HEK293 (cell line): ENCODE data around the gene ADM5.
A peak's percentile ranks its signal among the peaks of the same experiment; 100 is the strongest.

Source experiments
- CTCF ChIA-PET: fragments of 350-600 bp; formaldehyde crosslinking; extraction: SDS; loops from one replicate; lab custom pipeline; 2021; ENCODE audit warnings: antibody characterized with exemption; lab: Yijun Ruan, JAX
- POLR2A ChIA-PET: fragments of 300-600 bp; formaldehyde crosslinking; extraction: SDS; loops from one replicate; lab custom pipeline; 2020; ENCODE audit warnings: antibody characterized with exemption, inconsistent platforms; lab: Yijun Ruan, JAX
- H3K27ac ChIP-seq: fragments of 200-500 bp; sonication (Bioruptor generic); 2 replicates; pipeline ENCODE4 v1.5.1; 2014; ENCODE audit warnings: low read depth, low read length, control low read depth, inconsistent platforms; ENCODE audit errors: extremely low read depth
- H3K36me3 ChIP-seq, 2 experiments: fragments of 200-500 bp in 1 of 2; sonication (Bioruptor generic) in 1 of 2; 1 replicate in 1 of 2; 2 replicates in 1 of 2; pipeline ENCODE4 v1.5.1; 2014 to 2017; ENCODE audit warnings: inconsistent platforms in 2 of 2, low read length in 2 of 2; ENCODE audit not compliant: control insufficient read depth in 2 of 2, insufficient read depth in 1 of 2
- H3K4me1 ChIP-seq: fragments of 200-500 bp; sonication (Bioruptor generic); 2 replicates; pipeline ENCODE4 v1.5.1; 2014; ENCODE audit warnings: mild to moderate bottlenecking, low read length, inconsistent platforms; ENCODE audit not compliant: control insufficient read depth, insufficient read depth
- H3K4me3 ChIP-seq: 2 replicates; pipeline ENCODE4 v1.5.1; 2011; ENCODE audit warnings: low read depth, mild to moderate bottlenecking, control low read depth, low read length, moderate library complexity
- H3K9me3 ChIP-seq: fragments of 200-500 bp; sonication (Bioruptor generic); 2 replicates; pipeline ENCODE4 v1.5.1; 2014; ENCODE audit warnings: low read depth, low read length, inconsistent platforms; ENCODE audit not compliant: control insufficient read depth, insufficient read depth
- FEZF1 ChIP-seq: fragments of 450-650 bp; formaldehyde crosslinking; IDR thresholded peaks from 2 replicates; pipeline ENCODE4 v1.5.1; 2016; ENCODE audit warnings: missing biosample characterization, missing genetic modification characterization
- IKZF3 ChIP-seq: fragments of 450-650 bp; IDR thresholded peaks from 2 replicates; pipeline ENCODE4 v1.5.0; 2018; ENCODE audit warnings: missing biosample characterization, mild to moderate bottlenecking, missing genetic modification characterization, moderate library complexity
- ZEB2 ChIP-seq: fragments of 450-650 bp; formaldehyde crosslinking; IDR thresholded peaks from 2 replicates; pipeline ENCODE4 v1.5.1; 2016; ENCODE audit warnings: missing biosample characterization, missing genetic modification characterization
- ZNF121 ChIP-seq: fragments of 450-650 bp; formaldehyde crosslinking; IDR thresholded peaks from 2 replicates; pipeline ENCODE4 v1.5.1; 2016; ENCODE audit warnings: missing biosample characterization, missing genetic modification characterization
- ZNF132 ChIP-seq: fragments of 450-650 bp; formaldehyde crosslinking; IDR thresholded peaks from 2 replicates; pipeline ENCODE4 v1.5.1; 2017; ENCODE audit warnings: missing biosample characterization, missing genetic modification characterization, borderline replicate concordance
- ZNF157 ChIP-seq: fragments of 450-650 bp; formaldehyde crosslinking; IDR thresholded peaks from 2 replicates; pipeline ENCODE4 v1.5.1; 2016; ENCODE audit warnings: missing biosample characterization, missing genetic modification characterization
- ZNF184 ChIP-seq: fragments of 450-650 bp; IDR thresholded peaks from 2 replicates; pipeline ENCODE4 v1.5.1; 2018; ENCODE audit warnings: missing biosample characterization, mild to moderate bottlenecking, missing genetic modification characterization
- ZNF24 ChIP-seq: fragments of 450-650 bp; formaldehyde crosslinking; IDR thresholded peaks from 2 replicates; pipeline ENCODE4 v1.5.1; 2016; ENCODE audit warnings: missing biosample characterization, missing genetic modification characterization
- ZNF248 ChIP-seq: fragments of 450-650 bp; formaldehyde crosslinking; IDR thresholded peaks from 2 replicates; pipeline ENCODE4 v1.5.1; 2017; ENCODE audit warnings: missing biosample characterization, missing genetic modification characterization
- ZNF274 ChIP-seq, 2 experiments: fragments of 200-500 bp in 1 of 2; fragments of 450-650 bp in 1 of 2; sonication (Bioruptor generic) in 1 of 2; formaldehyde crosslinking in 1 of 2; IDR thresholded peaks; 2 replicates each; pipeline versions ENCODE4 v1.5.1 to v1.6.1; 2014 to 2016; ENCODE audit warnings: borderline replicate concordance in 1 of 2, inconsistent platforms in 1 of 2, low read length in 1 of 2, missing biosample characterization in 1 of 2, missing genetic modification characterization in 1 of 2
- ZNF324 ChIP-seq: fragments of 450-650 bp; formaldehyde crosslinking; IDR thresholded peaks from 2 replicates; pipeline ENCODE4 v1.5.1; 2016; ENCODE audit warnings: missing biosample characterization, missing genetic modification characterization
- ZNF404 ChIP-seq: fragments of 450-650 bp; formaldehyde crosslinking; IDR thresholded peaks from 2 replicates; pipeline ENCODE4 v1.5.1; 2017; ENCODE audit warnings: missing biosample characterization, missing genetic modification characterization
- ZNF514 ChIP-seq: fragments of 450-650 bp; formaldehyde crosslinking; IDR thresholded peaks from 2 replicates; pipeline ENCODE4 v1.5.1; 2016; ENCODE audit warnings: missing biosample characterization, missing genetic modification characterization
- ZNF521 ChIP-seq: fragments of 450-650 bp; formaldehyde crosslinking; IDR thresholded peaks from 2 replicates; pipeline ENCODE4 v1.5.1; 2017; ENCODE audit warnings: missing biosample characterization, mild to moderate bottlenecking, missing genetic modification characterization
- ZNF544 ChIP-seq: fragments of 450-650 bp; formaldehyde crosslinking; IDR thresholded peaks from 2 replicates; pipeline ENCODE4 v1.5.0; 2017; ENCODE audit warnings: missing biosample characterization, missing genetic modification characterization
- ZNF548 ChIP-seq: fragments of 450-650 bp; formaldehyde crosslinking; IDR thresholded peaks from 2 replicates; pipeline ENCODE4 v1.5.1; 2016; ENCODE audit warnings: missing biosample characterization, missing genetic modification characterization
- ZNF623 ChIP-seq: fragments of 450-650 bp; formaldehyde crosslinking; IDR thresholded peaks from 2 replicates; pipeline ENCODE4 v1.5.1; 2016; ENCODE audit warnings: missing biosample characterization, missing genetic modification characterization
- ZNF664 ChIP-seq: fragments of 450-650 bp; formaldehyde crosslinking; IDR thresholded peaks from 2 replicates; pipeline ENCODE4 v1.5.1; 2016; ENCODE audit warnings: missing biosample characterization, missing genetic modification characterization
- ZNF670 ChIP-seq: fragments of 450-650 bp; formaldehyde crosslinking; IDR thresholded peaks from 2 replicates; pipeline ENCODE4 v1.5.1; 2016; ENCODE audit warnings: missing biosample characterization, missing genetic modification characterization, low read depth
- ZNF701 ChIP-seq: fragments of 450-650 bp; formaldehyde crosslinking; IDR thresholded peaks from 2 replicates; pipeline ENCODE4 v1.5.1; 2016; ENCODE audit warnings: missing biosample characterization, missing genetic modification characterization
- ZNF707 ChIP-seq: fragments of 450-650 bp; formaldehyde crosslinking; IDR thresholded peaks from 2 replicates; pipeline ENCODE4 v1.5.1; 2016; ENCODE audit warnings: missing biosample characterization, missing genetic modification characterization
- ZSCAN23 ChIP-seq: fragments of 450-650 bp; formaldehyde crosslinking; IDR thresholded peaks from 2 replicates; pipeline ENCODE4 v1.5.1; 2016; ENCODE audit warnings: missing biosample characterization, missing genetic modification characterization
- TF ChIP-seq, protein P1 (sequence below): fragments of 450-650 bp; formaldehyde crosslinking; IDR thresholded peaks from 2 replicates; pipeline ENCODE4 v1.5.1; 2016; ENCODE audit warnings: missing biosample characterization, missing genetic modification characterization
- TF ChIP-seq, protein P2 (sequence below): fragments of 450-650 bp; formaldehyde crosslinking; IDR thresholded peaks from 2 replicates; pipeline ENCODE4 v1.5.1; 2016; ENCODE audit warnings: missing biosample characterization, missing genetic modification characterization, low read depth
- TF ChIP-seq, protein P3 (sequence below): fragments of 450-650 bp; formaldehyde crosslinking; IDR thresholded peaks from 2 replicates; pipeline ENCODE4 v1.5.1; 2016; ENCODE audit warnings: missing biosample characterization, missing genetic modification characterization
- TF ChIP-seq, protein P4 (sequence below): fragments of 450-650 bp; formaldehyde crosslinking; IDR thresholded peaks from 2 replicates; pipeline ENCODE4 v1.5.1; 2016; ENCODE audit warnings: missing biosample characterization, missing genetic modification characterization

Gene ADM5

DNA sequence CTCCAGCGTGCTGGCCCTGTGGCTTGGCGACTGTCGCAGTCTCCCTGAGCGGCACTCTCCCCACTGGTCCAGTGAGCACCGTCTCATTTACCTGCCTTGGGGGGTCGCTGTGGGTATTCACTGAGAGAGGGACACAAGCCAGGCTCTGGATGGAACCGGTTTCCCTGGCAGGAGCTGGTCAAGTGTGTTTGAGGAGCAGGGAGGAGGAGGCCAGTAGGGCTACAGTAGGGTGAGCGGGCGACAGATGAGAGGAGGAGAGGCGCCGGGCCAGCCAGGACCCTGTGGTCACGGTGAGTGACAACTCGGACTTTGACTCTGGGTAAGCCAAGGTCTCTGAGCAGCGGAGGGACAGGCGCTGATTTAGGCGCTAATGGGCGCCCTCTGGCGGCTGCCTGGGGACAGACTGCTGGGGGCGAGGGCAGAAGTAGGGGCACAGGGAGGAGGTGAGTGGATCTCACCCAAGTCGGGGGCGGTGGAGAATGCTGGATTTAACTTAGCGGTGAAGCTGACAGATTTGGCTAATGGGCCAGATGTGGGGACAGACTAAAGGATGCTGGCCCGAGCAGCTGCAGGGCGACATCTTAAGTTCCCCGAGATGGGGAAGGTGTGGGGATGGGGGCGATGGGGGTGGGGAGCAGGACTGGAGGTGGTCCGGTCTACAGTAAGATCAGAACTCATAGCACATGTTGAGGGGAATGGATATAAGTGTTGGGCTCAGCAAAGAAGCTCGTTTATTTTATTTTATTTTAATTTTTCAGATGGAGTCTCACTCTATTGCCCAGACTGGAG is 17.1 kb upstream of the ADM5 start (continued):
- TF ChIP-seq ZSCAN23 (no peak), ZNF670 (tag by site-specific recombination) (no peak), ZNF521 (no peak), ZEB2 (tag by site-specific recombination) (peak; percentile 54), ZNF274 (IDR thresholded peaks at IDR 0.05; ENCODE audit: low read length) (no peak), ZNF274 (tag by site-specific recombination; IDR thresholded peaks at IDR 0.05; ENCODE audit: borderline replicate concordance) (no peak), ZNF248 (tag by site-specific recombination) (no peak), ZNF324 (tag by site-specific recombination) (no peak)
- TF ChIP-seq, protein P1, sequence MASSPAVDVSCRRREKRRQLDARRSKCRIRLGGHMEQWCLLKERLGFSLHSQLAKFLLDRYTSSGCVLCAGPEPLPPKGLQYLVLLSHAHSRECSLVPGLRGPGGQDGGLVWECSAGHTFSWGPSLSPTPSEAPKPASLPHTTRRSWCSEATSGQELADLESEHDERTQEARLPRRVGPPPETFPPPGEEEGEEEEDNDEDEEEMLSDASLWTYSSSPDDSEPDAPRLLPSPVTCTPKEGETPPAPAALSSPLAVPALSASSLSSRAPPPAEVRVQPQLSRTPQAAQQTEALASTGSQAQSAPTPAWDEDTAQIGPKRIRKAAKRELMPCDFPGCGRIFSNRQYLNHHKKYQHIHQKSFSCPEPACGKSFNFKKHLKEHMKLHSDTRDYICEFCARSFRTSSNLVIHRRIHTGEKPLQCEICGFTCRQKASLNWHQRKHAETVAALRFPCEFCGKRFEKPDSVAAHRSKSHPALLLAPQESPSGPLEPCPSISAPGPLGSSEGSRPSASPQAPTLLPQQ (tag by site-specific recombination), result no peak; the same call in 1 of the 2 replicates

DNA sequence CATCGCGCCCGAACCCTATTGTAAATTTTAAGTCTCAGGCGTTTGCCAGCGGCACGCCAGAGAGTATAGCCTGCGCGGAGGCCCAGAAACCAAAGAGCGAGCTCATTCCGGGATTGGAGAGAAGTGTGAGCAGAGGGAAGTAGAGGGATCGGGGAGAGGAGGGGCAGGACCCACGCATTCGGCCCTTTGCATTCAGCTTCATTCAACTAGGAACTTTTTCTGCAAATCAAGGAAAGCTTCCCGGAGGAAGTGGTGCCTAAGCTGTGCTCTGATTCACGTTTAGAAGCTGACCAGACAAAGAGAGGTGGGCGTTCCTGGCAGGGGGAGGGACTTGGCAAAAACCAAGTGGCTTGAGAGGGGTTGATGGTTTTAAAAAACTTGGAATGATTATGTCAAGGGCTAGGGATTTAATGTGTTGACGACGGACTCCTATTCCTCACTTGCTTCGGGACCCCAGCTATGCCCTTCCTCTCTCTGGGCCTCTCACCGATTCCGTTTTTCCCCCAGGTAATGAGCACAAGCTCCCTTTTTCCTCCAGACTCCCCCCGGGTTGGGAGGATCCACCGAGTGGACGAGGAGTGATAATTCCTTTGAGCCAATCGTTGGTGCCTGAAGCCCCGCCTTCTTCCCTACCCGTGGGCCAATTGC is 13.1 kb upstream of the ADM5 start:
- ChIA-PET POLR2A (interaction anchor here (0.5 to 3.8 kb wide), 36 partner anchors 9 to 602 kb away, joined by 3 to 56 read pairs (median 5); partner anchors contain the start of genes ADM5, AKT1S1, ALDH16A1 and AP2A1), CTCF (interaction anchor here (0.6 to 4.4 kb wide), 11 partner anchors 12 to 203 kb away, joined by 3 to 27 read pairs (median 4); partner anchors contain the start of genes BCL2L12, IRF3 and PRRG2)
- Histone ChIP-seq H3K4me1 (peaks cover 23% of the 10 kb centered on the region), H3K9me3 (no peaks in the 10 kb centered on the region), H3K27ac (peak overlapping the region; percentile 94), H3K36me3 (peaks cover 13 to 14% of the 10 kb centered on the region in 2 experiments; a peak in 2 of 3 replicates), H3K4me3 (peak overlapping the region; percentile 46)
- TF ChIP-seq ZNF514 (no peak), ZNF274 (IDR thresholded peaks at IDR 0.05; ENCODE audit: low read length) (no peak), ZNF274 (tag by site-specific recombination; IDR thresholded peaks at IDR 0.05; ENCODE audit: borderline replicate concordance) (no peak), ZNF121 (tag by site-specific recombination) (no peak), IKZF3 (peak; percentile 78), ZNF664 (tag by site-specific recombination) (peak; percentile 95), ZNF623 (tag by site-specific recombination) (no peak), ZNF404 (tag by site-specific recombination) (no peak), FEZF1 (tag by site-specific recombination) (no peak), ZNF184 (tag by site-specific recombination) (no peak), ZNF544 (tag by site-specific recombination) (no peak), ZNF548 (tag by site-specific recombination) (no peak), ZNF132 (tag by site-specific recombination) (no peak), ZNF157 (tag by site-specific recombination) (no peak), ZNF24 (tag by site-specific recombination) (peak; percentile 71), ZNF701 (no peak), ZNF707 (tag by site-specific recombination) (no peak)
- TF ChIP-seq, protein P2, sequence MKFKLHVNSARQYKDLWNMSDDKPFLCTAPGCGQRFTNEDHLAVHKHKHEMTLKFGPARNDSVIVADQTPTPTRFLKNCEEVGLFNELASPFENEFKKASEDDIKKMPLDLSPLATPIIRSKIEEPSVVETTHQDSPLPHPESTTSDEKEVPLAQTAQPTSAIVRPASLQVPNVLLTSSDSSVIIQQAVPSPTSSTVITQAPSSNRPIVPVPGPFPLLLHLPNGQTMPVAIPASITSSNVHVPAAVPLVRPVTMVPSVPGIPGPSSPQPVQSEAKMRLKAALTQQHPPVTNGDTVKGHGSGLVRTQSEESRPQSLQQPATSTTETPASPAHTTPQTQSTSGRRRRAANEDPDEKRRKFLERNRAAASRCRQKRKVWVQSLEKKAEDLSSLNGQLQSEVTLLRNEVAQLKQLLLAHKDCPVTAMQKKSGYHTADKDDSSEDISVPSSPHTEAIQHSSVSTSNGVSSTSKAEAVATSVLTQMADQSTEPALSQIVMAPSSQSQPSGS (tag by site-specific recombination), result no peak
- TF ChIP-seq, protein P3, sequence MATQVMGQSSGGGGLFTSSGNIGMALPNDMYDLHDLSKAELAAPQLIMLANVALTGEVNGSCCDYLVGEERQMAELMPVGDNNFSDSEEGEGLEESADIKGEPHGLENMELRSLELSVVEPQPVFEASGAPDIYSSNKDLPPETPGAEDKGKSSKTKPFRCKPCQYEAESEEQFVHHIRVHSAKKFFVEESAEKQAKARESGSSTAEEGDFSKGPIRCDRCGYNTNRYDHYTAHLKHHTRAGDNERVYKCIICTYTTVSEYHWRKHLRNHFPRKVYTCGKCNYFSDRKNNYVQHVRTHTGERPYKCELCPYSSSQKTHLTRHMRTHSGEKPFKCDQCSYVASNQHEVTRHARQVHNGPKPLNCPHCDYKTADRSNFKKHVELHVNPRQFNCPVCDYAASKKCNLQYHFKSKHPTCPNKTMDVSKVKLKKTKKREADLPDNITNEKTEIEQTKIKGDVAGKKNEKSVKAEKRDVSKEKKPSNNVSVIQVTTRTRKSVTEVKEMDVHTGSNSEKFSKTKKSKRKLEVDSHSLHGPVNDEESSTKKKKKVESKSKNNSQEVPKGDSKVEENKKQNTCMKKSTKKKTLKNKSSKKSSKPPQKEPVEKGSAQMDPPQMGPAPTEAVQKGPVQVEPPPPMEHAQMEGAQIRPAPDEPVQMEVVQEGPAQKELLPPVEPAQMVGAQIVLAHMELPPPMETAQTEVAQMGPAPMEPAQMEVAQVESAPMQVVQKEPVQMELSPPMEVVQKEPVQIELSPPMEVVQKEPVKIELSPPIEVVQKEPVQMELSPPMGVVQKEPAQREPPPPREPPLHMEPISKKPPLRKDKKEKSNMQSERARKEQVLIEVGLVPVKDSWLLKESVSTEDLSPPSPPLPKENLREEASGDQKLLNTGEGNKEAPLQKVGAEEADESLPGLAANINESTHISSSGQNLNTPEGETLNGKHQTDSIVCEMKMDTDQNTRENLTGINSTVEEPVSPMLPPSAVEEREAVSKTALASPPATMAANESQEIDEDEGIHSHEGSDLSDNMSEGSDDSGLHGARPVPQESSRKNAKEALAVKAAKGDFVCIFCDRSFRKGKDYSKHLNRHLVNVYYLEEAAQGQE, result 0 out of 2 replicates have a peak, but pooled peaks have one; percentile 21
- TF ChIP-seq, protein P4, sequence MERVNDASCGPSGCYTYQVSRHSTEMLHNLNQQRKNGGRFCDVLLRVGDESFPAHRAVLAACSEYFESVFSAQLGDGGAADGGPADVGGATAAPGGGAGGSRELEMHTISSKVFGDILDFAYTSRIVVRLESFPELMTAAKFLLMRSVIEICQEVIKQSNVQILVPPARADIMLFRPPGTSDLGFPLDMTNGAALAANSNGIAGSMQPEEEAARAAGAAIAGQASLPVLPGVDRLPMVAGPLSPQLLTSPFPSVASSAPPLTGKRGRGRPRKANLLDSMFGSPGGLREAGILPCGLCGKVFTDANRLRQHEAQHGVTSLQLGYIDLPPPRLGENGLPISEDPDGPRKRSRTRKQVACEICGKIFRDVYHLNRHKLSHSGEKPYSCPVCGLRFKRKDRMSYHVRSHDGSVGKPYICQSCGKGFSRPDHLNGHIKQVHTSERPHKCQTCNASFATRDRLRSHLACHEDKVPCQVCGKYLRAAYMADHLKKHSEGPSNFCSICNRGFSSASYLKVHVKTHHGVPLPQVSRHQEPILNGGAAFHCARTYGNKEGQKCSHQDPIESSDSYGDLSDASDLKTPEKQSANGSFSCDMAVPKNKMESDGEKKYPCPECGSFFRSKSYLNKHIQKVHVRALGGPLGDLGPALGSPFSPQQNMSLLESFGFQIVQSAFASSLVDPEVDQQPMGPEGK (tag by site-specific recombination), result no peak
